SIG-M5 treated with dmso at 0.1 percent for 504 hours (cell line): Measurements from ENCODE around the gene SNX17.

Experiments
- DNase-seq: peaks from one replicate; lab custom pipeline; 2025; ENCODE audit not compliant: unreplicated experiment; lab: John Stamatoyannopoulos, UW

SNX17 gene

GRCh38 chr2:27362678-27363420 lies 7.6 kb upstream of the SNX17 start:
- no peak for DNase-seq

GRCh38 chr2:27363933-27364332 lies 6.5 kb upstream of the SNX17 start:
- DNase-seq, result no peak

GRCh38 chr2:27369471-27370025 lies 868 bp upstream of the SNX17 start:
- peak; percentile 50 for DNase-seq

GRCh38 chr2:27370816-27371620 lies 602 bp downstream of the SNX17 start:
- DNase-seq, result peak; percentile 91

- DNase-seq, result no peak
Measured at GRCh38 chr2:27372937-27373336, 2.5 kb downstream of the SNX17 start.

- no peak for DNase-seq
Measured at GRCh38 chr2:27373567-27373966, 3.2 kb downstream of the SNX17 start.

GRCh38 chr2:27375513-27376099 lies 5.2 kb downstream of the SNX17 start:
- no peak for DNase-seq

DNA sequence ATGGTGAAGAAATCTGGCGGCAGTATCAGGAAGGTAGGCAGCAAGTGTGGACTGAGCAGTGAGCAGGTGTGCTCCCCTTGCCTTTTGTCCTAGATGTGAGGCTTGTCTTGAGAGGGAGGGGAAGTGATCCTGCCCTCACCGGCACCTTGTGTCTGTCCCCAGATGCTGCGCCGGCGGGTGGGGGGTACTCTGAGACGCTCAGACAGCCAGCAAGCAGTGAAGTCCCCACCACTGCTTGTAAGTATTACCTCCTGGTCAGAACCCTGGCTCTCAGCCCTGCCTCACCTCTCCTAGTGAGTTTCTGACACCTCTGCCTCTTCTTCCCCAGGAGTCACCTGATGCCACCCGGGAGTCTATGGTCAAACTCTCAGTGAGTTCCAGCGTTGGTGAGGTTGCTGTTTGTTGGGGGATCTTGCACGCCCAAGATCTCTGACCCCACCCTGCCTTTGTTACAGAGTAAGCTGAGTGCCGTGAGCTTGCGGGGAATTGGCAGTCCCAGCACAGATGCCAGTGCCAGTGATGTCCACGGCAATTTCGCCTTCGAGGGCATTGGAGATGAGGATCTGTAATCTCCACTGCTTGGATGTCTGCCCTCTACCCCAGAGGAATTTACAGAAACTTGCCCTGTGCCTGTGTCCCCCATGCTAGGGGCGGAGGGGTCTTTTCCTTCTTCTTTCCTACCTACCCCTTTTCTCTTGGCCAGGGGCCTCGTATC lies 5.9 kb downstream of the SNX17 start:
- no peak for DNase-seq

- no peak for DNase-seq
Measured at GRCh38 chr2:27376866-27377617, 6.6 kb downstream of the SNX17 start.

DNA sequence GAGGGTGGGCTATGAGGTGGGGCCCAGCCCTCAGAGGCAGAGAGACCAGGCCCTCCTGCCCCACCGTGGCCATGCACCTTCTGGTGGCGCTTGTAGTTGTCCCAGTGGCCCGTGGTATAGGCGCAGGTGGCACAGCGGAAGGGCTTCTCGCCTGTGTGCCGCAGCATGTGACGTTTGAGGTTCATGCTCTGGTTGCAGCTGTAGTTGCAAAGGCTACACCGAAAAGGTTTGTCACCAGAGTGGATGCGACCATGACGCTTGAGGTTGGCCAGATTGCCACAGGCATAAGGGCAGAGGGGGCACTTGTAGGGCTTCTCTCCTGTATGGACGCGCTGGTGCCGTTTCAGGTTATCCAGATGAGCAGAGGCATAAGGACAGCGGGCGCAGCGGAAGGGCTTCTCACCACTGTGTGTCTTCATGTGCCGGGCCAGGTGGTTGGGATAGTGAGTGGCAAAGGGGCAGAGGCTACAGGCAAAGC lies 7.2 kb downstream of the SNX17 start:
- DNase-seq, result no peak

GRCh38 chr2:27378096-27378808 lies 7.8 kb downstream of the SNX17 start:
- DNase-seq, result peak; percentile 14

DNA sequence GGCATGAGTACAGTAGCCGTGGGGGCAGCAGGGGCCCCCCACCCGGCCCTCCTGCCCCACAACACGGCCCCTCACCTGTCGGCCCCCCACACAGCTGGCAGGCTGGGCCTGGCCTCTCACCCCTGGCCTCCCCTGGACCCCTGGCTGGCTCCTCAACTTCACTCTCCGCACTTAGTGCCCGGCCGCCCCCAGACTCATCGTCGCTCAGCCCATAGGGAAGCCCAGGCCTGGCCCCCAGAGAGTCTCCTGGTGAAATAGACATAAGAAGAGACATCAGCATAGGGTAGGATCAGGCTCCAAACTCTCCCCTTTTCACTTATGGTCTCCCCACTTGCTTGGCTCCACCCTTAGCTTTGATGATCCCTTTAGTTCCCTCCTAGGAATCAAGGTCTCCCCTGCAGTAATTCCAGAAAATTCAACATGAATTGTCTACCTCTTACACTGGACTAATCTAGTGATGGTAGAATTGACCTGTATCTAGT lies 8.4 kb downstream of the SNX17 start:
- DNase-seq, result no peak

DNA sequence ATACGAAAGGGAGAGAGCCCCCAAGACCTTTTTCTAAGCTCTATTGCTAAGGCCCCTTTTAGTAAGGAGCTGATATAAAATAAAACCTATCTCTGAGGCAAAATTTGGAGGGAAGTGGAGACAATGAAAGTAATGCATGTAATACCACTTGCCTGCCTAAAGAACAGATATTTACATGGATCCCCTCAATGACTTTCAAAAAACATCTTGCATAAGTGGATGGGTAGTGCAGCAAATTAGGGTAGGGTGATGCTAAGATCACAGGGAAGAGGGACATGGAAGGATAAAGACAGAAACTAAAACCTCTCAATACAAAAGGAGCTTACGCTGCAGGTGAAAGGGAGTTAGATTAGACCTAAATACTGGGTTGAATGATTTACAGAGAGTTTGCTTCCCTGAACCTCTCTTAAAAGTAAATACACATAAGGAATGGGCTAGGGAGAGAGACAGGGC lies 9.0 kb downstream of the SNX17 start:
- DNase-seq, result peak; percentile 30

DNA sequence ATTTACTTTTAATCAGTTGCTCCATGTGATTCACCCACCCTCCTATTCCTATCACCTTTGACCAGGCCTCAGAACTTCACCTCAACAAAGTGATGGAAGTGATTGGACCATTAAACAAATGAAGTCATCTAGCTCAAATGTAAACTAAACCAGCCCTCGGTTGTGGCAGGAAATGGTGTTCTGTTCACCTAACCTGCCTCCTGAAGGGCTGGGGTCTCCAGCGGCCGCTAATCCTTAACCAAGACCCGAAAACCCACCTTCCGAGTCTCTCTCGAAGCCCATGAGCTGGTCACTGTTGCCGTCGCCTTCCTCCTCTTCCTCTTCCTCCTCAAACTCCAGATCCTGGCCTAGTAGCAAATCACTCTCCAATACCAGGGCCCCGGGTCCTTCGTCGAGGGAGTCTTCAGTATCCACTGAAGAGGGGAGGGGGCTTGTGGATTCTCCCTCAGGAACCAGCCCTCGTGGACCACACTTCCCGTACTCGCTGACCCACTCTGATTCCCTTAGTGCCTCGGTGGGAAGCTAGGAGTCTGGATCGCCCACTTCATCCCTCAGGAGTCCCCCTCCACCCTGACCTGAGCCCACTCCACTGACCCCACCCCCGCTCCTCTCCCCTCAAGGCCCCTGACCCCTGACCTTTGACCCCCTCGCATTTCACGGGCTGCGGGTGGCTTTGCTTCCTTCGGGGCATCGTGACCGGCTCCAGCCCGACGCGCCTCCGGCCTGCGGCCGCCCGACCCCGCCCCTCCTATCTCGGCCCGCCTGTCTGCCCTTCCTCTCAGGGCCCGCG lies 9.6 kb downstream of the SNX17 start:
- DNase-seq, result peak; percentile 65

GRCh38 chr2:27380626-27381545 lies 10.5 kb downstream of the SNX17 start, which contains the start of gene ZNF513:
ZNF513 (minus strand) TSS chr2:27380734; CDS start chr2:27380526, 208 bp downstream.
- DNase-seq, result peak; percentile 93

GRCh38 chr2:27381577-27382181 lies 11.3 kb downstream of the SNX17 start:
- no peak for DNase-seq
